Tibial artery (tissue), 4 donors: ENCODE results near the gene MFAP4.

Experiments used
- DNase-seq, 2 donors: peaks; one replicate each; pipeline ENCODE4 v3.0.0-alpha.2; 2019
- H3K27ac ChIP-seq, 2 donors: fragments of 200-600 bp; sonication (generic) in 1 of 2; 1 replicate in 1 of 2; 2 replicates in 1 of 2; pipeline ENCODE4 v1.5.1; 2018 to 2019; ENCODE audit warnings: mild to moderate bottlenecking in 1 of 2
- H3K27me3 ChIP-seq, 2 donors: fragments of 200-600 bp; sonication (generic) in 1 of 2; one replicate each; pipeline versions ENCODE4 v1.5.1 to v1.6.0; 2016 to 2019
- H3K36me3 ChIP-seq, 3 donors: fragments of 200-600 bp; sonication (generic) in 2 of 3; one replicate each; pipeline ENCODE4 v1.5.1; 2016 to 2019; ENCODE audit warnings: mild to moderate bottlenecking in 2 of 3
- H3K4me1 ChIP-seq, 4 donors: fragments of 200-600 bp; sonication (generic) in 2 of 4; 1 replicate in 3 of 4; 2 replicates in 1 of 4; pipeline ENCODE4 v1.5.1; 2016 to 2019
- H3K4me3 ChIP-seq, 2 donors: fragments of 200-600 bp; sonication (generic) in 1 of 2; 1 replicate in 1 of 2; 2 replicates in 1 of 2; pipeline ENCODE4 v1.5.1; 2018 to 2019; ENCODE audit warnings: mild to moderate bottlenecking in 2 of 2
- H3K9me3 ChIP-seq, 3 donors: fragments of 200-600 bp; sonication (generic) in 1 of 3; one replicate each; pipeline ENCODE4 v1.5.1; 2016 to 2019
- CTCF ChIP-seq, 2 experiments: fragments of 200-600 bp in 1 of 2; fragments of 450-650 bp in 1 of 2; IDR thresholded peaks; one replicate each; pipeline ENCODE4 v1.5.1; 2017 to 2019; ENCODE audit warnings: antibody characterized with exemption in 2 of 2, mild to moderate bottlenecking in 1 of 2, moderate library complexity in 1 of 2
- intact Hi-C: fragments of 100-400 bp; cut with DNase I; formaldehyde crosslinking; loops from one replicate; pipeline ENCODE4 v1.15.0; 2023; ENCODE audit warnings: low total_unique reads

The MFAP4 gene

GRCh38 chr17:19363114-19363438, 23.9 kb downstream of the MFAP4 start:
- Histone ChIP-seq H3K9me3 (no peaks in the 10 kb centered on the region), H3K4me3 (peak overlapping the region; percentile 64 to 92), H3K27ac (peak overlapping the region; percentile 85 to 95), H3K27me3 (no peaks in the 10 kb centered on the region), H3K36me3 (peaks cover 0 to 13% (median 0%) of the 10 kb centered on the region in 3 donors), H3K4me1 (peaks cover 0 to 24% (median 17%) of the 10 kb centered on the region in 4 donors)
- intact Hi-C loops = loop anchor here (5.0 to 10.0 kb wide), 2 partner anchors 52 to 399 kb away; partner anchors contain the start of gene RNF112
- no peak for DNase-seq
- TF ChIP-seq CTCF (IDR thresholded peaks at IDR 0.05) = no peak

GRCh38 chr17:19362277-19363113, 24.5 kb downstream of the MFAP4 start, which contains the start of gene B9D1:
B9D1 (minus strand) TSS chr17:19362723; CDS start chr17:19362569, 154 bp downstream.
- intact Hi-C loops = loop anchor here (5.0 to 10.0 kb wide), 2 partner anchors 52 to 400 kb away; partner anchors contain the start of gene RNF112
- DNase-seq = peak; percentile 89 to 97

GRCh38 chr17:19361944-19362276, 25.1 kb downstream of the MFAP4 start:
- H3K36me3 ChIP-seq = peaks cover 0 to 25% (median 0%) of the 10 kb centered on the region in 3 donors
- peak overlapping the region; percentile 64 to 92 for H3K4me3 ChIP-seq
- H3K9me3 ChIP-seq = no peaks in the 10 kb centered on the region
- H3K27ac ChIP-seq = peak overlapping the region; percentile 85 to 95
- TF ChIP-seq CTCF (IDR thresholded peaks at IDR 0.05) = no peak
- H3K4me1 ChIP-seq = peaks cover 0 to 23% (median 11%) of the 10 kb centered on the region in 4 donors
- no peaks in the 10 kb centered on the region for H3K27me3 ChIP-seq
- intact Hi-C loops = loop anchor here (5.0 to 10.0 kb wide), 2 partner anchors 53 to 400 kb away; partner anchors contain the start of gene RNF112
- DNase-seq = no peak

More at GRCh38 chr17:19362277-19363113, 24.5 kb downstream of the MFAP4 start, which contains the start of gene B9D1:
- peak within 1 kb of the TSS; percentile 85 to 95 for H3K27ac ChIP-seq
- H3K9me3 ChIP-seq = no peaks in the 10 kb centered on the region
- peak within 1 kb of the TSS; percentile 64 to 92 for H3K4me3 ChIP-seq
- peak; percentile 95 to 99 for TF ChIP-seq CTCF (IDR thresholded peaks at IDR 0.05)
- peaks cover 0 to 19% (median 0%) of the 10 kb centered on the region in 3 donors for H3K36me3 ChIP-seq
- H3K27me3 ChIP-seq = no peaks in the 10 kb centered on the region
- peaks cover 0 to 23% (median 11%) of the 10 kb centered on the region in 4 donors for H3K4me1 ChIP-seq

- intact Hi-C loops = loop anchor here (5.0 to 10.0 kb wide), 2 partner anchors 53 to 401 kb away; partner anchors contain the start of gene RNF112
- Histone ChIP-seq H3K4me1 (peaks cover 0 to 23% (median 11%) of the 10 kb centered on the region in 4 donors), H3K27me3 (no peaks in the 10 kb centered on the region), H3K4me3 (no peak overlapping the region), H3K36me3 (peaks cover 0 to 31% (median 0%) of the 10 kb centered on the region in 3 donors), H3K9me3 (no peaks in the 10 kb centered on the region), H3K27ac (peak overlapping the region; percentile 85 to 95)
- no peak for TF ChIP-seq CTCF (IDR thresholded peaks at IDR 0.05)
- DNase-seq = peak; percentile 26 to 64
Observed at GRCh38 chr17:19361326-19361725, 25.7 kb downstream of the MFAP4 start.

- Histone ChIP-seq H3K4me3 (no peak overlapping the region), H3K27ac (no peak overlapping the region), H3K36me3 (peaks cover 0 to 32% (median 0%) of the 10 kb centered on the region in 3 donors), H3K27me3 (no peaks in the 10 kb centered on the region), H3K9me3 (no peaks in the 10 kb centered on the region), H3K4me1 (peaks cover 0 to 23% (median 11%) of the 10 kb centered on the region in 4 donors)
- TF ChIP-seq CTCF (IDR thresholded peaks at IDR 0.05) = no peak
- DNase-seq = peak in 1 of 2 donors; percentile 10
- intact Hi-C loops = loop anchor here (5.0 to 10.0 kb wide), 2 partner anchors 54 to 402 kb away; partner anchors contain the start of gene RNF112
Observed at GRCh38 chr17:19360772-19361171, 26.2 kb downstream of the MFAP4 start.
